HT-29 (cell line): ENCODE results near the gene COPS9. TPM values are rescaled to one million over a fixed set of nuclear protein-coding genes. Genes with fewer than 3 reads are reported as not detected.

Experiments
- DNase-seq: peaks from one replicate; pipeline ENCODE4 v3.0.0-alpha.2; 2015; ENCODE audit warnings: low spot score
- total RNA-seq: library from RNA; depleted of rRNA; stranded (reverse); fragments of >200 nt; shearing (Covaris generic); gene quantifications from 2 replicates; pipeline ENCODE4 v1.2.3, GENCODE V29; 2014

The COPS9 gene
- total RNA-seq, 1 experiment from 2014 or later, result 286 TPM

DNA sequence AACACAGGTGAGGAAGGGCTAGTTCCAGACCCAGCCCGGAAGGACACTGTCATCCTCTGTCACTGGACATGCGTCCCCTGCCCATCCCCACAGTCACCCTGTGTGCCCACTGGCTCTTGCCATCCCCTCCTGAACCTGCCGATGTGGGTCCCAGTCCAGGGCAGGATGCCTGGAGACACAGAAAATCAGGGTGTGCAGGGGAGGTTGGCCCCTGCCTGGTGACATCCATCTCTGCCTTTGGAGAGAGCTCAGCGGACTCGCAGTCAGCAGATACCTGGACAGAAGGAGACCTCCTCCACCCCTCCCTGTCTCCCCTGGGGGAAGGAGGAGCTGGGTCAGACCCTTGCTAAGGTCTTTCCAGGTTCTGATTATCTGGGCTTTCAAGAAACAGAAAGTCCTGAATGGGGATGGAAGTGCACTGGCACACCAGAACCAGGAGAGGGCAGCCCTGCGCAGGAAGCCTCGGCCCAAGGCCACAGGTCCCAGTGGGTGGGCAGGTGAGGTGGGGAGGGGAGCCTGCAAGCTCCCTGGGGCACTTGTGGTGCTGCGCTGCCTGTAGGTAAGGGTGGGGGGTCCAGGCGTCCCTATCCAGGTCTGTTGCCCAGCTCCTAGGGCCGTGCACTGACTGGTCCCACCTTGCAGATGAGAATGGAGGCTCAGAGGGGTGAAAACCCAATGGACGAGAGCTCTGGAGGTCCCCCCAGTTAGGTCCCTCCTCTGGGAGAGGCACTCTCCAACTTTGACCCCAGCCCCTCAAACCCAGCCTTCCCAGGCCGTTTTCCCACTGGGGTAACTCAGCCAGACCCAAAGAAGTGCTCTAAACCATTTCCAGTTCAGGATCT lies 14.1 kb upstream of the COPS9 start:
- DNase-seq, result peak; percentile 44

DNA sequence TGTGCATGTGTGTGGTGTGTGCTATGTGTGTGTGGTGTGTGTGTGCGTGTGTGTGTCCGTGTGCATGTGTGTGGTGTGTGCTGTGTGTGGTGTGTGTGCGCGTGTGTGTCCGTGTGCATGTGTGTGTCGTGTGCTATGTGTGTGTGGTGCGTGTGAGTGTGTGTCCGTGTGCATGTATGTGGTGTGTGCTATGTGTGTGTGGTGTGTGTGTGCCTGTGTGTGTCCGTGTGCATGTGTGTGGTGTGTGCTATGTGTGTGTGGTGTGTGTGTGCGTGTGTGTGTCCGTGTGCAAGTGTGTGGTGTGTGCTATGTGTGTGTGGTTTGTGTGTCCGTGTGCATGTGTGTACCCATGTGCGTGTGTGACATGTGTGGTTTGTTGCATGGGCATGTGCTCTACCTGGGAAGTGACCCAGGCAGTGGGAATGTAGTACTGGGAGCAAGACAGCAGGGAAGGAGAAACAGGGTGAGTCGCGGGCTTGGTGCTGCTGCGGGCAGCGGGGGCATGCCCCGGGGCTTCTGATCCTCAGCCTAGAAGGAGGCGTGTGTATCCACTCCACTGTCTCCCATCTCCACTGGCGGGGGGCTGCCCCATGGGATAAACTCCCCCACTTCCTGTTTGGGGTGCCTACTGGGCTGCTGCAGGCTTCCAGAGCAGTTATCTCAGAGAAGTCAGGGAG lies 11.9 kb upstream of the COPS9 start:
- DNase-seq, result no peak

DNA sequence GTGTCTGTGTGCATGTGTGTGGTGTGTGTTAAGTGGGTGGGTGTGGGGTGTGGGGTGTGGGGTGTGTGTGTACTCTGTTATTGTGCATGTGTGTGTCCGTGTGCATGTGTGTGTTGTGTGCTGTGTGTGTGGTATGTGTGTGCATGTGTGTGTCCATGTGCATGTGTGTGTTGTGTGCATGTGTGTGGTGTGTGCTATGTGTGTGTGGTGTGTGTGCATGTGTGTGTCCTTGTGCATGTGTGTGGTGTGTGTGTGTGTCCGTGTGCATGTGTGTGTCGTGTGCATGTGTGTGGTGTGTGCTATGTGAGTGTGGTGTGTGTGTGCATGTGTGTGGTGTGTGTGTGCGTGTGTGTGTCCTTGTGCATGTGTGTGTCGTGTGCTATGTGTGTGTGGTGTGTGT lies 11.3 kb upstream of the COPS9 start:
- no peak for DNase-seq

- DNase-seq, result no peak
These were observed 10.6 kb upstream of the COPS9 start for GRCh38 chr2:240146627-240147278.

DNA sequence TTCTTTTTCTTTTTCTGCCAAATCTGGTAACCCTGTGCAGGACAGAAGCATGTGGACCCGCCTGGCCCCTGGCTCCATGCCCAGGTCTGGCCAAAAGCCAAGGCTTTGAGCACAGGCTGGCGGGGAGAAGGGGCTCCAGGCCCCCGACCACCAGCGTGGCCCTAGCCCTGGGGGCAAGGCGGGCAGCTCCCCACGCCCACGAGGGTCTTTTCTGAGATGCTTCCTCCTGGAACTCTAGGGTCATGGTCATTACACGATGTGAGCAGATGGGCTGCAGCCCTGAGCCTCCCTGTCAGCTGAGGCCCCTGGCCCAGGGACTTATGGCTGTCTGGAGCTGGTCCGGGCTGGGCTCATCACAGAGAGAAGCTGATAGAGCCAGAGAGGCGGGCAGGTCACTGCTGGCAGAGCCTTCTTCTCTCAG lies 10.0 kb upstream of the COPS9 start:
- DNase-seq, result no peak

DNA sequence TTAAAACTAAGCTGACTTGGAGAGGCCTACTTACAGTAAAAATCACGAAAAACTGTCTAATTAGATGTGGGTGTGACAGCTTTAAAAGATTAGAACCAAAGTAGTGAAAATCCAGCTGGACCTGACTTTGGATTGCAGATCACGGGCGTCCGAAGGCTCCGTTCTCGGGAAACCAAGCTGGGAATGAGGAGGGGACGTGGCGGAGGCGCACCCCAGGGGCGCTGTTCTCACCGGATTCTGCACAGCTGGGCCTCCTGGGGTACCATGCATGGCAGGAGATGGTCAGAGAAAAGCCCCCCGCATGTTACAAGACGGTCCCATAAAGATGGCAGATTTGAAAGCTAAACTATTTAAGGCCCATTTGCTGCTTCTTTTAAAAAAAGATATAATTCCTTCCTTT lies 9.4 kb upstream of the COPS9 start:
- no peak for DNase-seq

DNA sequence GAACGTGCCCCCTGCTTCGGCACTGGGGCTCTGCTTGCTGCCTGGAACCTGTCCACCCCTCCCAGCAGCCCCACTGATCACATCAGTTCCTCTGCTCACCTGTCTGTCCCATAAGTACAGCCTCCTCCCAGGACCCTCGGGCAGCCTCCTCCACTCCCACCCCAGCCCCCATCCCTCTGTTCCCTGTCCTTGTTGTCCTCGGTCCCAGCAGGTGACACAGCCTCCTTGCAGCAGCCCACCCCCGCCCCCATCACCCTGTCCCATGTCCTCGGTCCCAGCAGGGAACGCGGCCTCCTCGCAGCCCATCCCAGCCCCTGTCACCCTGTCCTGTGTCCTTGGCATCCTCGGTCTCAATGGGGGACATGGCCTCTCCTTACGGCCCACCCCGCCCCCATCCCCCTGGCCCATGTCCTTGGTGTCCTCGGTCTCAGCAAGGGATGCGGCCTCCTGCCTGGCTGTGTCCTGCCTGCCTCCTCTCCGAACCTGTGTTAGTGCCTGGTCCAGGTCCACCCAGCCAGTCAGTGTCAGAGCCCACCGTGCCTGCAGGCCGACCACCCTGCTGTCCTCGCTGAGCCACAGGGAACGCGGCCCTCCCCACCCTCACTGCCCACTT lies 8.7 kb upstream of the COPS9 start:
- no peak for DNase-seq

DNA sequence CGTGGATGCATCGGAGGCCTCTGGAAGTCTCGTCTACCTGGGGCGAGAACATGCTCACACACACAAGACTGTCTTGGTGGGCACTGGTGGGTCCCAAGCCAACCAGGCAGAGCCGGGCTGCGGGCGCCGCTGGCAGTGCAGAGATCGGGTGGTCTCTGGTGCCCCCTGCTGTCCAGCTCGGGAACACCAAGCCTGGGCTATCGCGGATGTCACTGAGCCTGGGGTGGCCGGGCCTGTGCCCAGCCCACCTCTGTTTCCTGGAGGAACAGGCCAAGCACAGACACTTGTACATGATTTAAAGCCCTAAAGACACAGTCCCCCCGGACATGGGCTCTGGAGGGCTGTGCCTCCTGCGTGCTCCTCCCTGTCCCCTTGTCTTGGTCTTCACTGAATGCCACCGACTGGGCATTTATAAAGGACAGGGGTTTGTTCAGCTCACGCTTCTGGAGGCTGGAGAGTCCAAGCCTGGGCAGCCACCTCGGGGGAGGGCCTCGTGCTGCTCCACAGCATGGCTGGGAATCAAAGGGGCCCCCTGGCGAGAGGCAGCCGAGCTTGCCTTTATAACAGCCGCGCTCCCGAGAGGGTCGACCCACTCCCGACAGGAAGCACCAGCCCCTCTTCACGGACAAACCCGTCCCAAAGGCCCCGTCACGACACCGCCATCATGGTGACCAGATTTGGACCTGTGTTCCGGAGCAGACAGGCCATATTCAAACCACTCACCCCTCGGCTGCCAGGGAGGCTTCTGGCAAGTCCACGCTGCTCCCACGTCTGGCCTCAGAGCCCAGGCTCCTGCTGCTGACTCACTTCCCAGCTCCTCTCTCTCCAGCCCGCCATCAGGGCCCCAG lies 7.9 kb upstream of the COPS9 start:
- peak; percentile 68 for DNase-seq

- DNase-seq, result no peak
These were observed 7.2 kb upstream of the COPS9 start for GRCh38 chr2:240143276-240143675.

- no peak for DNase-seq
These were observed 6.8 kb upstream of the COPS9 start for GRCh38 chr2:240142859-240143258.

DNA sequence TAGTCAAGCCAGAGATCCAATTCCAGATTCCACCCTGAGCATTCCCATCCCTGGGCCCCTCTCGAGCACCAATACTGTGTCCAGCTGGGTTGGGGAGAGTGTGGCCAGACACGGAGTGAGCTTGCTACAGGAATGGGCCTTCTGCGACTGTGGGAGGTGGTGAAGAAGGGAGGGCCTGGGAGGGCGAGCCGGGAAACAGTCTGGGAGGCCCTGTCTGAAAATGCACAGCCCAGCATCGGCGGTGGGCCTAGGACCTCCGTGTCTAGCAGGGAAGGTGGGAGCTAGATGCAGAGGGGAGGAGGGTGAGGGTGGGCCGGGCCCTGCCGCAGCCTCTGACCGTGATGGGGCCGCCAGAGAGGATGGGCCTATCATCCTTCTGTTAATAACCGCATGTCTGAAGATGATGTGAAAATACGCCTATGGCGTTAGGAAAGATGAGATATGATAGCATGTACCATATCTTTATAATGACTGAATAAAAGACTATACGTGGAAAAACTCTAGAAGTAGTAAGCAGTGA lies 6.2 kb upstream of the COPS9 start:
- no peak for DNase-seq

DNA sequence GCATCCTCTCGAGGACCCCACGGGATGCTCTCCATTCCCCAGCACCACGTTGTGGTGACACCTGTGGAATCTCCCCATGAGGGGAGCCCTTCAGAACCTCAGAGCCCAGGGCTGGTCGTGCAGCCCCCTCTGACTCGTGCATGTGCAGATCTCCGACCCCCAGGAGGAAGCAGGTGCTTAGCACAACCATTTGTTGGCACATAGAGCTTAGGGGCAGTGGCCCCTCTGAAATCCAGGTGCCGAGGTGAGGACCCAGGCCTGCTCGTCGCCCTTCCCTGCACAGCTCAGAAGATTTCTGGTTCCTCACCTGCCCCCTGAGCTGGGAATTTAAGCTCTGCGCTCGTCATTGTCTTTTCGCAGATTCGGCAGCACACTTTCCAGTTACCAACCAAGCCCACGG lies 5.6 kb upstream of the COPS9 start:
- no peak for DNase-seq

DNA sequence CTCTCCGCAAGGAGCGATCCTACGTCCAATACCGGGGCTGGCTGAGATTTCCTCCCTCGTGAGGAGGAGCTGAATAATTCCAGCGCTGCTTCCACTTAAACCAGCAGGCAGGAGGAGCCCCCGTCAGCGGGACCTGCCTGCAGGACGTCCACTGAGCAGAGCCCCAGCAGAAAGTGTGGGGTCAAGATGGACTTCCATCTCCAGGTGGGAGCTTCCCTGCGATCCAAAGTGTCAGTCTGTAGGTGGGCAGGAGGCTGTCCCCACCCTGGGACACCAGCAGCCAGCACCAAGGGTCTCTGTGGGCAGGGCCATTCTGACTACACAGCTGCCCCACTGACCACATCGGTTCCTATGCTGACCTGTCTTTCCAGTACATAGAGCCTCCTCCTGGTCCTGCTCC lies 4.8 kb upstream of the COPS9 start:
- no peak for DNase-seq

- DNase-seq, result no peak
These were observed 4.4 kb upstream of the COPS9 start, which contains the start of gene OTOS for GRCh38 chr2:240140511-240140910. OTOS (minus strand) TSS chr2:240140658; CDS start chr2:240140326, 332 bp downstream.

GRCh38 chr2:240139666-240140393 lies 3.7 kb upstream of the COPS9 start:
- no peak for DNase-seq

DNA sequence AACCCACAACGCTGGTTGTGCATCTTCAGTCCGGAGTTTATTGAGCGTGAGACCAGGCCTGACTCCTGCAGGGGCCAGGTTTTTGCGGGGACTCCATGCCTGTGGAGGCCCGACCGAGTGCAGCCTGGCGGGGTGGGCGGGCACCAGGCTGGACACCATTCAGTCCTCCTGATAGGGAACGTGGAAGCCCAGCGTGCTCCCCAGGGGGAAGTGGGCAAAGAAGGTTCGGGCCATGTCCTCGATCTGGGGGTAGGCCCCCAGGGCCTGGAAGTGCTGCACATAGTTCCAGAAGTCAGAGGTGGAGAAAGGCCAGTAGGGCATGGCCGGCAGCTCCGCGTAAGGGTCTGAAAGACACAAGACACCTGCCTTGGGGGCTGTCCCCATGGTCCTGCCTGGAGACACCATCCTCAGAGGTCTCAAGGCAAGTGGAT lies 2.9 kb upstream of the COPS9 start:
- no peak for DNase-seq

- DNase-seq, result no peak
These were observed 2.3 kb upstream of the COPS9 start for GRCh38 chr2:240138254-240138984.

DNA sequence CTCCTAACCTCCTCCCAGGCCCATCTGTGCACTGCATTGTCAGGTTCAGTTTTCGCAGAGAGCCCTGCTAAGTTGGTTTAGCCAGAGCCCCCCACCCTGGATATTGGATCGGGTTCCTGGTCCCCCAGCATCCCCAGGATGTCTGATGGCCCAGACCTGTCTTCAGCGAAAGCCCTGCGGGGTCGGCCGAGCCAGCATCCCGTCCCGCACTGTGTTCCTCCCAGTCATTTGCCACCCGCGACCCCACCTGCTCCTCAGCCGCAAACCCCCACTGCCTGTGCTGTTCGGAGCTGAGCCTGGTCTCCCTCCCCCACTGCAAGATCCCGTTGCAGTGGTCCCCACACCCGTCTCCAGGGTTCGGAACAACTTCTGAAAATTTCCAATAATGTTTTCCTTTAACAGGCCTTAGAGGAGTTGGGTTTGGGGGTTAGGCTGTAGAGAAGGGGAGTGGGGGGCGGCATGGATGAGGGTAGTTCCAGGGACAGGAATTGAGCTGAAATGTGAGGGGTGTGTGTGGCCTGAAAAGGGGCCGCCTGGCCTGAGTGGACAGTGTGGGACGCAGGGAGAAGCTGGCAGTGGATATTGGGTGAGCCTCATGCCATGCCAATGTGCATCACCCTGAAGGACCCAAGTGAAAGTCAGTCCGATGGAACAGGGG lies 1.6 kb upstream of the COPS9 start:
- no peak for DNase-seq
